K562 (cell line): ENCODE data around the gene RSPH1. TPM values are rescaled to one million over a fixed set of nuclear protein-coding genes. Genes with fewer than 3 reads are reported as not detected.

ENCODE experiments used
- ATAC-seq: fragments of 200-7000 bp; cut with Tn5 transposase; 3 replicates; pipeline ENCODE4 v1.9.1; 2020; ENCODE audit warnings: moderate library complexity
- BruUV-seq: library from RNA; stranded (reverse); fragments of 400-500 nt; replicated peaks from 2 replicates; lab custom pipeline; 2021; lab: Mats Ljungman, UMichigan
- CTCF ChIA-PET: fragments of 300-600 bp; formaldehyde crosslinking; extraction: SDS; loops from one replicate; lab custom pipeline; 2021; ENCODE audit warnings: low intra/inter-chr PET ratio; lab: Yijun Ruan, JAX
- POLR2A ChIA-PET: fragments of 300-600, 350-650 bp; sonication (Branson Sonifier 250); formaldehyde crosslinking; extraction: SDS; loops from one replicate; lab custom pipeline; 2021; ENCODE audit warnings: antibody characterized with exemption, inconsistent platforms; lab: Yijun Ruan, JAX
- DNase-seq, 4 experiments: peaks; one replicate each; pipeline versions ENCODE4 v3.0.0 to v3.0.0-alpha.2; 2011 to 2018; ENCODE audit warnings: low spot score in 3 of 4, mixed read lengths in 3 of 4; ENCODE audit errors: extremely low read depth in 1 of 4
- FAIRE-seq: peaks from 2 replicates; lab custom pipeline; 2011; peaks lifted over from hg19 to GRCh38; lab: Jason Lieb, UNC
- H2AFZ ChIP-seq: 2 replicates; pipeline ENCODE4 v1.6.0; 2011; ENCODE audit warnings: low read depth, low read length, control low read depth, inconsistent platforms
- H3K27ac ChIP-seq: fragments of 200-600 bp; 3 replicates; pipeline ENCODE4 v1.8.0; 2011; ENCODE audit warnings: low read depth, mild to moderate bottlenecking, control low read depth, inconsistent platforms, low read length, moderate library complexity, mixed read lengths; ENCODE audit errors: extremely low read depth
- H3K27me3 ChIP-seq, 2 experiments: fragments of 300-600 bp in 1 of 2; 2 replicates in 1 of 2; 3 replicates in 1 of 2; pipeline versions ENCODE4 v1.6.0 to v1.8.0; 2011; ENCODE audit warnings: inconsistent platforms in 2 of 2, low read length in 2 of 2, mild to moderate bottlenecking in 1 of 2, mixed read lengths in 1 of 2, moderate library complexity in 1 of 2; ENCODE audit not compliant: control insufficient read depth in 2 of 2, insufficient read depth in 2 of 2
- H3K36me3 ChIP-seq: fragments of 300-600 bp; 3 replicates; pipeline ENCODE4 v1.8.0; 2011; ENCODE audit warnings: mild to moderate bottlenecking, low read length, inconsistent platforms; ENCODE audit not compliant: control insufficient read depth, insufficient read depth
- H3K4me1 ChIP-seq, 2 experiments: fragments of 200-600 bp in 1 of 2; replicated peaks in 1 of 2; 2 replicates in 1 of 2; 3 replicates in 1 of 2; pipeline versions ENCODE4 v1.5.1 to v1.8.0; 2011; ENCODE audit warnings: inconsistent platforms in 2 of 2, low read length in 2 of 2, mild to moderate bottlenecking in 1 of 2, mixed read lengths in 1 of 2, moderate library complexity in 1 of 2; ENCODE audit not compliant: control insufficient read depth in 2 of 2, insufficient read depth in 2 of 2
- H3K4me2 ChIP-seq: 2 replicates; pipeline ENCODE4 v1.6.1; 2011; ENCODE audit warnings: low read length, control low read depth, inconsistent platforms, mixed read lengths; ENCODE audit not compliant: insufficient read depth
- H3K4me3 ChIP-seq: fragments of 200-600 bp; sonication (generic), shearing (Covaris generic); 2 replicates; pipeline ENCODE4 v1.5.1; 2016; ENCODE audit warnings: control low read depth, inconsistent platforms
- H3K79me2 ChIP-seq: fragments of 200-600 bp; 3 replicates; pipeline ENCODE4 v1.8.0; 2011; ENCODE audit warnings: low read length, inconsistent platforms; ENCODE audit not compliant: control insufficient read depth, insufficient read depth
- H3K9ac ChIP-seq, 2 experiments: 2 replicates each; pipeline versions ENCODE4 v1.6.0 to v1.6.1; 2011; ENCODE audit warnings: low read depth in 2 of 2, low read length in 2 of 2, control low read depth in 1 of 2, inconsistent platforms in 1 of 2, mild to moderate bottlenecking in 1 of 2, mixed read lengths in 1 of 2; ENCODE audit not compliant: insufficient read depth in 1 of 2
- H3K9me1 ChIP-seq: one replicate; pipeline ENCODE4 v1.6.0; 2011; ENCODE audit warnings: inconsistent platforms, mild to moderate bottlenecking, low read length, moderate library complexity; ENCODE audit not compliant: control insufficient read depth, insufficient read depth
- H3K9me3 ChIP-seq: replicated peaks from 2 replicates; pipeline ENCODE4 v1.5.1; 2011; ENCODE audit warnings: low read depth, low read length, inconsistent platforms; ENCODE audit not compliant: control insufficient read depth, insufficient read depth
- H4K20me1 ChIP-seq: replicated peaks from 2 replicates; pipeline ENCODE4 v1.6.1; 2011; ENCODE audit warnings: low read length, inconsistent platforms, mixed read lengths; ENCODE audit not compliant: control insufficient read depth, insufficient read depth
- CTCFL ChIP-seq: IDR thresholded peaks from 2 replicates; pipeline ENCODE4 v1.6.1; 2011; ENCODE audit warnings: borderline replicate concordance, low read depth, mild to moderate bottlenecking, moderate library complexity, low read length; ENCODE audit not compliant: insufficient read depth, poor library complexity, severe bottlenecking
- LCOR ChIP-seq: sonication (generic); formaldehyde crosslinking; IDR thresholded peaks from 2 replicates; pipeline ENCODE4 v1.8.0; 2022; ENCODE audit warnings: mild to moderate bottlenecking, missing genetic modification reagents
- NR2C1 ChIP-seq, 2 experiments: fragments of 450-650 bp; IDR thresholded peaks; 2 replicates each; pipeline ENCODE4 v1.6.1; 2017; ENCODE audit warnings: mild to moderate bottlenecking in 2 of 2, antibody characterized with exemption in 1 of 2, inconsistent platforms in 1 of 2, missing compliant biosample characterization in 1 of 2, missing genetic modification characterization in 1 of 2
- RFX1 ChIP-seq: fragments of 450-650 bp; IDR thresholded peaks from 2 replicates; pipeline ENCODE4 v1.6.1; 2016; ENCODE audit warnings: mild to moderate bottlenecking, moderate library complexity
- WGBS: fragments of 100-300 bp; shearing (Covaris generic); methylation state at CpG from one replicate; pipeline ENCODE4 v1.1.6; 2016; ENCODE audit warnings: low coverage, mixed read lengths; ENCODE audit not compliant: insufficient coverage; ENCODE audit errors: missing lambda C conversion rate; 5-methylcytosine and 5-hydroxymethylcytosine counted together
- in situ Hi-C: fragments of 300-500 bp; cut with MboI; formaldehyde crosslinking; loops from 4 replicates; pipeline ENCODE4 v1.15.0; 2018; ENCODE audit warnings: inconsistent platforms, mixed read lengths
- intact Hi-C: fragments of 100-400 bp; cut with micrococcal nuclease; formaldehyde crosslinking; loops from 2 replicates; pipeline ENCODE4 v1.14.2; 2022
- polyA plus RNA-seq, 8 experiments: library from polyadenylated mRNA; depleted of rRNA in 4 of 8; stranded (reverse) in 5 of 8; unstranded in 3 of 8; fragments of >200 nt; fragmentation: Nextera tagmentation in 2 of 8; fragmentation: Illumina TruSeq in 1 of 8; extraction: Ambion mirVana in 2 of 8; extraction: Trizol in 1 of 8; gene quantifications; 2 replicates each; pipeline versions ENCODE4 v1.2.1 to v1.2.3, GENCODE V29; 2011 to 2014; ENCODE audit warnings: inconsistent platforms in 1 of 8, missing spikeins in 1 of 8
- total RNA-seq, 7 experiments: library from RNA; depleted of rRNA in 6 of 7; stranded (reverse); fragments of >200 nt in 6 of 7; fragmentation: Illumina TruSeq in 2 of 7; extraction: Trizol in 2 of 7; gene quantifications; 2 replicates each; pipeline versions ENCODE4 v1.2.1 to v1.2.3, GENCODE V29; 2011 to 2021; ENCODE audit warnings: low replicate concordance in 1 of 7

The RSPH1 gene
- total and polyA plus RNA-seq, 9 of the 15 experiments (the other 6 are each of a cell fraction or from before 2014, with no cell fraction given), result 0.17 TPM; not detected in 8

GRCh38 chr21:42426424-42426823 is 69.6 kb downstream of the RSPH1 start:
- H2AFZ ChIP-seq, result no peak overlapping the region
- POLR2A ChIA-PET, result interaction anchor here (1.0 kb wide), 1 partner anchor 13 kb away, joined by 6 read pairs; no protein-coding TSS in a partner anchor
- in situ Hi-C loops (no loop called here), intact Hi-C loops (no loop called here)
- no peak overlapping the region for H3K4me2 ChIP-seq
- peaks cover 3 to 19% of the 10 kb centered on the region in 2 experiments; a peak in 2 of 5 replicates for H3K27me3 ChIP-seq
- no peaks in the 10 kb centered on the region for H3K9me3 ChIP-seq
- H3K4me3 ChIP-seq, result no peak overlapping the region
- no peak for ATAC-seq
- TF ChIP-seq RFX1 (peak; percentile 59), LCOR (CRISPR knock-in tag) (no peak), CTCFL (no peak), NR2C1 (IDR thresholded peaks at IDR 0.05) (no peak), NR2C1 (tag; IDR thresholded peaks at IDR 0.05) (no peak)
- no TSS peak for BruUV-seq
- H3K9ac ChIP-seq, result no peak overlapping the region
- H3K36me3 ChIP-seq, result no peaks in the 10 kb centered on the region
- peak; percentile 6 for FAIRE-seq
- WGBS, result 17% methylated on average over 7 of the region's 7 CpGs
- no peaks in the 10 kb centered on the region for H3K79me2 ChIP-seq
- H4K20me1 ChIP-seq, result peaks cover 3% of the 10 kb centered on the region
- no peak overlapping the region for H3K27ac ChIP-seq
- no peaks in the 10 kb centered on the region for H3K9me1 ChIP-seq
- CTCF ChIA-PET, result no interaction called here
- DNase-seq, result no peak
- peaks cover 0 to 15% of the 10 kb centered on the region in 2 experiments; a peak in 2 of 5 replicates for H3K4me1 ChIP-seq
